Mesenteric fat pad (tissue), 1 donor: ENCODE measurements around the gene MAFF. TPM values are rescaled to one million over a fixed set of nuclear protein-coding genes. Genes with fewer than 3 reads are reported as not detected.

Experiments
- DNase-seq: peaks from one replicate; pipeline ENCODE4 v3.0.0-alpha.2; 2020; ENCODE audit warnings: low spot score
- total RNA-seq: library from RNA; stranded (reverse); fragmentation: NEBNext Ultra II Directional; extraction: Animal tissue kit (Norgen Biotek cat#: 25700); gene quantifications from one replicate; pipeline ENCODE4 v1.2.1, GENCODE V29; 2021
- donor health status: DM: yes; HTN: yes; CAD: no.

MAFF gene
- total RNA-seq, 1 donor from 2014 or later: 101 TPM

DNA sequence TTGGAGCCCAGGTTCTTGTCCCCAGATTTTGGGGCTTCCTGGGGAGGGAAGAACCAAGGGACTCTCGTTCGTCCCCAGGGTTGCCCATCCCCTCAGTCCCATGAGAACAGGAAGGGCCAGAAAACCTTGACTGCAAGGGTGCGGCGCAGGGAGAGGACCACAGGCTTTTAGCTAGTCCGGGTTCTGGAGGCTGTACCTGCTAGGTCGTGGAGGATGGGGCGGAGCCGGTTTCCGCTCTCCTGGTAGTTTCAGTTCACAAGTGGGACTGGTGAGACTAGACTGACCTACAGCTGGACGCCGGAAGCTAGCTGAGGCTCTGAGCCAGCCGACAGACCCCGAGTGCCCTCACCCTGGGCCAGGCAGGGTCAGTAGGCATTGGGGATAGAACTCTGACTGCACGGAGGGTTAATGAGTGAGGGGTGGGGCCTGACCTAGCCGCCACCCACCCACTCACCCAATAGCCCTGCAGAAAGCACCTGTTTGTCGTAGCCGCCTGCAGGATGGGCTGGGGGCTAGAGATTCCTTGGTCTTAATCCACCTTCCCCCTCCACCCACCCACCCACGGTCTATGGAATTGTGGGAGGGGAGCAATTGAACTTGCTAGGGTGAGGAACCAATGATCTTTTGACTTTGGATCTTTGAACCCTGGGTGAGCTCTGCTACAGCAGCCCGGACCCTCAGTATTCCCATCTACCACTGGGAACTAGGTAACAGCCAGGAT lies 1.5 kb downstream of the MAFF start:
- DNase-seq: no peak

DNA sequence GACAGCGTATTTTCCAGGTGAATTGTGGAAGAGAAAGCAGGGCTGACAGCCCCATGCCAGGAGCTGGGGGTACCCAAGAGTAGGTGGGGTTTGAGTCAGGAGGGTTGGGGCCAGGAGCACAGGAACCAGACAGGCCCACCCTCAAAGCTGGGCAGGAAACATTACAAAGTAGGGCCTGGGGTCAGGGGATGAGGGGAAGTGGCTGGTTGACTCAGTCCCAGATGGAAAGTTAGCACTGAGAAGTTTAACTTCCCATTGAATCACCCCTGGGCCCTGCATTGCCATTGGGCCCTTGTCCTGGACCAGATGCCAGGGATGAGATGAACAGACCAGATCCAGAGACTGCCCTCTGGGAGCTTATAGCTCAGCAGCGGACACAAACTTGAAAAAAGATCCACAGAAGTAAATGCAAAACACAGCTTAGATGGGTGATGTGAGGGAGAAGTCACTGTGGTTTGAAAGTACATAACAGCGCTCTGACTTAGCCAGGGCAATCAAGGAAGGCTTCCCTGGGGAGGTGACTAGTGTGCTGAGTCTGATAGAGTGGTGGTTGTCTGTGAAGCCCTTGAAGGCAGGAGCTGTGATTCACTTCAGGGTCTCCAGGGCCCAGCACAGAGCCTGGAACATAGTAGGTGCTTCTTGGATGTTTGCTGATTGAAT lies 2.2 kb downstream of the MAFF start:
- DNase-seq: no peak

DNA sequence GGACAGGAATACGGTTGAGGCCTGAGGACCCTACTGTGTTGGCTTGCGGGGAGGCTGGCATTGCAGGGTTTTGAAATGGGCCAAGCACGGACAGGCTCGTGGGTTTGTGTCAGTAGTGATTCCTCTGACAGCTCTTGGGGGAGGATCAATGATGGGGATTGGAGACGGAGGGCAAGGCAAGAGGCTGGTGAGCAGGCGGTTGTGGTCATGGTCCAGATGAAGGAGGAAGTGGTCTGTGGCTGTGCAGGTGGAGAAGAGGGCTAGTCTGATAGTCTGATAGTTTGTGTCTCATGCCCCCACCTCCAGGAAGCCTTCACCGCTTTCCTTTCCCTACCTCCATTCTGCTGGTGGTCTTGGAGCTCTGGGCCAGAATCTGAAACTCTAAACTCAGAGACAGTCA lies 3.0 kb downstream of the MAFF start:
- no peak for DNase-seq

DNA sequence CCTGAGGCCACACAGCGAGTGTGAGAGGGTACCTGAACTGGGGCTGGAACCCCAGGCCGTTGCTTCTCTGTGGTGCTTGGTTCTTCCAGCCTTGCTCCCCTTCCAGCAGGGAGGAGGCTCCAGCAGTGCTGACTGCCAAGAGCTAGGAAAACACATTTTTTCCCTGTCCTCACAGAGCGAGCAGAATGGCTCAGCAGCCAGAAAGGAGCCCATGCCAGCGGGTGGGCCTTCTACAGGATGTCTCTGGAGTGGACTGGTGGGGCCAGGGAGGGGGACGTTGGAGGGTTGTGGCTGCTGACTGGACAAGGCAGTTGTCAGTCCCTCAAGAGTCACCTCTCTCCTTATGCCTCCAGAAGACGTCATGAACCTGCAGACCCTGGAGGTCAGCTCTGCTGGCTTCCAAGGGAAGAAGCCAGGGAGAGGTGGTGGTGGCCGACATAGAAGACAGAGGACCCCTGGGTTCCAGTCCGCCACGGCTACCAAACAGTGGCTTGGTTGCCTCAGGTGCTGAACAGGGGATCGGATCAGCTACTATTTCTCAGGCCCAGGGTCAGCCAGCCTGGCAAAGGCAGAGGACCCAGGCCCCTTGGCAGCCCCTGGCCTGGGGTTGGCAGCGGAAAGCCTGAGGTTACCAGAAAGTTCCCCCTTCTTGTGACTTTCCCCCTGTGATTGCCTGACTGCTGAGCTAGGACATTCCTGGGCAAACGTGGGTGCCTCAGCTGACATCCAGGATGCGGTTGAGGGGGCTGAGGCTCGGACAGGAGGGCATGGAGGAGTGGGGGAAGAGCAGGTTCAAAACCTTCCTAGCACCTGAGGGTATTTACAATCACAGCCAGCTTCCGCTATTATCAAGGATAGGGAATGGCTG lies 3.7 kb downstream of the MAFF start:
- DNase-seq: no peak

DNA sequence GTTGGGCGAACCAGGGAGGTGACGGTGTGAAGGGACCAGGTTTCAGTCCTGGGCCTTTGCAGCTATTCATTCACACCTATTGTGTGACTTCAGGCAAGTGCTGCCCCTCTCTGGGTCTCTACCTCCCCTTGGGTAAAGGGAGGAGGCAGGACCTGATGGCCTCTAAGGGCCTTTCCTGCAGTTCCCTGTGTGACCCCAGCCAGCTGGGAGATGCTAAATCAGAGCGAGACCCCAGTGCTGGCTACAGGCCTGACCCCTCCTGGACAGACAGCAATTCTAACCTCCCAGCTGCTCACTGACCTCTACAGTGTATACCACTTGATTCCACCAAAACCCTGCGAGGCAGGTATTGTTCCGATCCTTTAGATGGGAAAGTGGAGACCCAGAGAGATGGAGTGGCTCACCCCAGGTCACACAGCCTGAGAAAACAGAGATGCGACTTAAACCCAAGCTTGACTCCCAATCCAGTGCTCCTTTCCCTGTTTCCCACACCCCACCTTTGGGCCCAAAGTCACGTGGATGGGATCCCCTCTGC lies 6.2 kb downstream of the MAFF start:
- DNase-seq: no peak

DNA sequence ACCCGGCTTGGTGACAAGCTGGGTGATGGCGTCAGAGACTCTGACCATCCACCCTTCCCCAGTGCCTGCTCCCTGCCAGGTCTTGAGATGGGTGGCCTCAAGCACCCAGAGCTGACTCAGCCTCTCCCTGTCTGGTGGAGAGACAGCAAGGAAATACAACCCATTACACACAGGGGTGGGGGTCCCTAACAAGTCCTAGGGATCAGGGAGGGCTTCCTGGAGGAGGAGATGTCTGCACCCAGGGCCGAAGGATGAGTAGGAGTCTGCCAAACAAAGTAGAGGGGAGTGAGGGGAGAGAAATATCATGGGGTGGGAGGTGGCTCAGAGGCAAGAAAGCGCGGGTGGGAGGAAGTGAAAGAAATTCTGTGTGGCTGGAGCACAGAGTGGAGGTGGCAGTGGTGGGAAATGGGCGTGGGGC lies 6.8 kb downstream of the MAFF start:
- DNase-seq: no peak

DNA sequence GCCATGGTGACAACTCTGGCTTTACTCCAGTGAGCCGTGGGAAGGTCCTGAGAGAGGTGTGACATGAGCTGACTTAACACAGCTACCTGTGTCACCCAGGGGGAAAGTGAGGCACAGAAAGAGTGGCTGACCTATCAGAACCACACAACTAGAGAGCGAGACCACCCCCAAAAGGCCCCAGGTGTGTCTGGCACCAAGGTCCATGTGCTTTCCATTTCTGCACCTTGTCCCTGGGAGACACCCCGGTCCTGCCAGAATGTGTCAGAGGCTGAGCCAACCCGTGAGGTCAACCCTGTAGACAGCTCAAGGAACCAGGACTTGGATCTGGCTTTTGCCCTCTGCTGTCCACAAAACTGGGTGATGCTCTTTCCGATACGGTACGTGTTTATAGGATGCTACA lies 9.8 kb downstream of the MAFF start:
- no peak for DNase-seq

DNA sequence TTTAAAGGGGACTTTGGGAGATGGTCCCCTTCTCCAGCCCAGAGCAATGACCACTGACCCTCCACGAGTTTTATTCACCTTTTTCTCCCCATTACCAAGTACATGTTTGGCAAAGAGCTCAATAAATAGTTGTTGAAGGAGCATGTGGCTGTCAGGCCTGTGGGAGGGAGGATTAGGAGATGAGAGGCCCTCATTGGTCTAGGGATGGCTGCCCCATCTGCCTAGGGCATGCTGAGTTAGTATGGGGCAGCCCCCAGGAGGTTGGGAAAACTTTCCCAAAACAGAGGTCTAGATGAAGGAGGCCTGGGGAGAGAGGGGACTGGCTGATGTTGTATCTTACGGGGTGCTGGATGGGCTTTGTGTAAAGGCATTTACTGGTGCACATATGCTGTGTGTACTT lies 10.6 kb downstream of the MAFF start:
- no peak for DNase-seq

DNA sequence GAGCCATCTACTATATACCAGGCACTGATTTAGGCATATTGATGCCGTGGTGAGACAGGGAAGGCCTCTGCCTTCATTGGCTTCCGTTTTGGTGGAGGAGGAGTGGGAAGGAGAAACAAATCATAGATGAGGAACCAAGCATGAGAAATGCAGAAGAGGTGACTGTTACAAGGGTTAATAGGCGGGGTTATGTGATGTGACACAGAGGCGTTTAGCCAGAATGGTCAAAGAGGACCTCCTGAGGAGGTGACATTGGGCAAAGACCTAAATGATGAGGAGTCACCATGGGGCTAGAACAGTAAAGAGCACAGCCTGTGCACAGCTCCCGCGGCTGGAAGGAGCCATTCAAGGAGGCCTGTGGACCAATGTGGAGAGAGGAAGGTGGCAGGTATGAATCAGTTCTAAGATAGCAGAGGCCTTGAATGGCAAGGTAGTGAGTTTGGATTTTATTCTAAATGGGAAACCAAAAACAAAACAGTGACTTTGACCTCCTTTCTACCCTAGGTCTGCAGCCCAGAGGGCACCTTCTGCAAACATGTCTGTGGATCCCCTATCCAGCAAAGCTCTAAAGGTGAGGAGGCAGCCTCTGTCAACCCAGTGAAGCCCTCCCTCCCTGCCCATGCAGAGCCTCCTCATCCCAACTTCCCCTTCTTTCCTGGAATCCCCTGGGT lies 11.7 kb downstream of the MAFF start:
- no peak for DNase-seq

DNA sequence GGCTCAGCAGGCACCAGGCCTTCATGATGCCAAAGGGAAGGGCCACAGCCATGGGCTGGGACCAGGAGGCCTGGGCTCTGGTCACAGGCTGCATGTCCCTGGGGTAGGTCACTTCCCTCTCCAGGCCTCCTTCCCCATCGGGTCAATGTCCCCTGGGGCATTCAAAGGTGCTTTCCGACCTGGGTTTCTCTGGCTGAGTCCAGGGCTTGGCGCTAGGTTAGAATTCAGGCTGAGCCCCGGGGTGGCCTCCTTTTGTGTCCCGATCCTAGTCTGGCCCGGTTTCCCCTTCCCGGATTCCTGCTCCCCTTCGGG lies 12.2 kb downstream of the MAFF start:
- DNase-seq: no peak

DNA sequence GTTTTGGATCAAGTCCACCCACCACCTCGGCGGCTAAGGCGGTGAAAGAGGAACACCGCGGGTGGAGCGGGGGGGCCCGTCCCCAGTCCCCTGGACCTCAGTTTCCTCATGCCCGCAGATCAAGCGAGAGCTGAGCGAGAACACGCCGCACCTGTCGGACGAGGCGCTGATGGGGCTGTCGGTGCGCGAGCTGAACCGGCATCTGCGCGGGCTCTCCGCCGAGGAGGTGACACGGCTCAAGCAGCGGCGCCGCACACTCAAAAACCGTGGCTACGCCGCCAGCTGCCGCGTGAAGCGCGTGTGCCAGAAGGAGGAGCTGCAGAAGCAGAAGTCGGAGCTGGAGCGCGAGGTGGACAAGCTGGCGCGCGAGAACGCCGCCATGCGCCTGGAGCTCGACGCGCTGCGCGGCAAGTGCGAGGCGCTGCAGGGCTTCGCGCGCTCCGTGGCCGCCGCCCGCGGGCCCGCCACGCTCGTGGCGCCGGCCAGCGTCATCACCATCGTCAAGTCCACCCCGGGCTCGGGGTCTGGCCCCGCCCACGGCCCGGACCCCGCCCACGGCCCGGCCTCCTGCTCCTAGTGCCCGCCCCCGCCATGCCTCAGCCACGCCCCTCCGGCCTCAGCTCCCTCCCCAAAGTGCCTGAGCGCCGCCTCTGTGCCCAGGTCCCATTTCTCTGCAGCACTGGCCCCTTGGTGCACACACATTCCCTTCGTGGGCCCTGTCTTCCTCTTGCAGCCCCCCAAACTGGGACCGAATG lies 12.7 kb downstream of the MAFF start:
- no peak for DNase-seq

DNA sequence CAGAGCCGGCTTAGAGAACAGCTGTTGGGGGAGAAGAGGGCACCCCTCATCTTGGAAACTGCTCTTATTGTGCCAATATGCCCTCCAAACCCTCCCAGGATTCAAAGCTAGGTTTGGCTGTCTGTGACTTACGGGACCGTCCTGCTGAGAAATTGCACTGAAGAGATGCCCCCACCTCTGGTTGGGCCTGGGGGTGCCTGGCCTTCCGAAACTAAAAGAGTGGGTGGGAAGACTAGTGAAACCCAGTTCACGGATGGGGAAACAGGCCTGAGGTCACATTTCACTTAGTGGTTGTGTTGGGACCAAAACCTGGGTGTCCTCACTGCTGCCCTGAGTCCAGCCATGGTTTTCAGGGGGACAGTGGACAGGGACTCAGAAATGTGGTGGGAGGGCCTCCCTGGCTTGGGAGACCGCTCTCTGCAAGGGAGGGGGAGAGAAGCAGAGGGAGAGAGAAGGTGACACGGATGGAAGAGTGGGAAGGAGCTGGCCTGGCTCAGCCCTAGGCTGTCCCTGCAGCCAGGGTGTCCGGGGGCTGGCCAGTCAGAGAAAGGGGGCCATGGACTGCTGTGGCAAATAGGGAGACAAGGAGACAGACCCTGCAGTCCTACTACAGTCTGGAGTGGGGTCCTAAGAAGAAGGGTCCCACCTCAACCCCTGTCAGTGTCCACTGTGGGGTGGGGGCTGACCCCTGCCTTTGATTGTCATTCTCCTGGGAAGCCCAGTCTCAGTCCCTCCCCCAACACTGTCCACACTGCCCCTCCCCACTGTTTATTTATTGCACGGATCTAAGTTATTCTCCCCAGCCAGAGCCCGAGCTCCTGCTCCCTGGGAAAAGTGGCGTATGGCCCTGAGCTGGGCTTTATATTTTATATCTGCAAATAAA lies 13.6 kb downstream of the MAFF start:
- no peak for DNase-seq

DNA sequence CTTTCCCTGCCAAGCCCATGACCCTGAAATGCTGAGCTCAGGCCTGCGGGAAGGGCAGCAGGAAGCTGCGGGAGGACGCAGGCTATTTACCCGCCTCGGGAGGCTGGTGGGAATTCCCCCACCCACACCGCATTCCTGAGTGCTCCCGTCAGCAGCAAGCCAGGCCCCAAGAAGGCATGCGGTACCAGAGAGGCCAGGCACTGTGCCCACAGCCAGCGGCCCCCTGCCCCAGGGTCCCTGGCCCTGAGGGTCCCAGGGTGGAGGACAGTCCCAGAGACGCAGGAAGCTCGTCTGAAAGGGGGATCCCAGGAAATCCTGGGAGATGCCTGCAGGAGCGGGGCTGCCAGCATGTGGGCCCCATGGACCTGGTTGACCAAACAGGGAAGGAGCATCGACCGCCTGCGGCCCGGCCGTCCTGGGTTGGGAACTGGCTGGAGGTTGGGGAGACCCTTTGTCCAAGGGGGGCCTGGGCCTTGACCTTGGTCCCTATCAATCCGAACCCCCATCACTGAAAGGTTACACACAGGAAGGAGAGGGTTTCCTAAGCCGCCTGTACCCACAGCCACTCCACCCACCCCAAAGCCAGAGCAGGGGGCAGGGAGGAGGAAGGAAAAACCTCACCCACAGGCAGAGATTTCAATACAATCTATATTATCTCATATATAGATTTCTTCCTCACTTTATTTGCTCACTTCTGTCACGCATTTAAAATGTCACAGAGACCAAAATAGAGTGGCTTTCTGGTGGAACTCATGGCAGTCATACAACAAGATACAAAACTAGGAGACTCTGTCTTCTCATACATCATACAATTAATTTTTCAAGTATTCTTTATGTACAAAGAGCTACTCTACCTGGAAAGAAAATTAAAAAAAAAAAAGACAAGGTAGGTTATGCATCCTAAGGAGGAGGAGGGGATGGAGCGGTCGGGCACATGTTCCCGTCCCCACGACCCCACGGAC lies 17.1 kb downstream of the MAFF start:
- peak; percentile 93 for DNase-seq

DNA sequence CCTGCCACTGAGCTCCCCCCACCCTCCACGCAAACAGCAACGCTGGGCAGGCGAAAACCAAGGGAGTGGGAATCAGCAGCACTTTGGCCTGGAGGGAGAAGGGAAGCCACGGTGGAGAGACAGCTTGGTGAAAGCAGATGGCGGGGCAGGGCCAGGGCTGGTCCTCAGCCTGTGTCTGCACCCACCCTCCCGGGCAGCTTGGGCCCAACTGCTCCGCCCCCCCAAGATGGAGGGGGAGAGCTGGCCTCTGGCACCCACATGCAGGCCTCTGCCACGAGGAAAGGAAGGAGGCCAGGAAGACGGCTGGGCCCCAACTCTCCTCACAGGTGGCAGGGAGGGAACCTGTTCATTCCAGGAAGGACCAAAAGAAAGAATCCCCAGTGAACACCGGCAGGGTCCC lies 17.8 kb downstream of the MAFF start:
- no peak for DNase-seq

DNA sequence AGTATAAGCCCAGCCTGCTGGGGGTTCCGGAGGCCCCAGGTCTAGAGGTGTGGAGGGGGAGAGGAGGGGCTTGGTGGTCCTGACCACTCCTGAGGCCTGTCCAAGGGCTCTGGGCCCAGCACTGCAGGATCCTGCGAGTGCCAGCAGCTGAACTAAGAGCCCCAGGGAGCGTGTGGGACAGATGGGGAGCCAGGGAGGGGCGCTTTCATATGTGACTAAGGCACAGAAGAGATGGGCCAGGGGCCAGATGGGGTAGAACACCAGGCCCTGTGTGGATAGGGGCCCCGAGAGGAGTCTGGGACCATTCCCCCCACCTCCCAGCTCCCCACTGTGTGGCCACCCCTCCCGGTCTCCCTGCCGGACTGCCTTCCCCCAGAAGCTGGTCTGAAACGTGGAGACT lies 18.4 kb downstream of the MAFF start:
- no peak for DNase-seq

DNA sequence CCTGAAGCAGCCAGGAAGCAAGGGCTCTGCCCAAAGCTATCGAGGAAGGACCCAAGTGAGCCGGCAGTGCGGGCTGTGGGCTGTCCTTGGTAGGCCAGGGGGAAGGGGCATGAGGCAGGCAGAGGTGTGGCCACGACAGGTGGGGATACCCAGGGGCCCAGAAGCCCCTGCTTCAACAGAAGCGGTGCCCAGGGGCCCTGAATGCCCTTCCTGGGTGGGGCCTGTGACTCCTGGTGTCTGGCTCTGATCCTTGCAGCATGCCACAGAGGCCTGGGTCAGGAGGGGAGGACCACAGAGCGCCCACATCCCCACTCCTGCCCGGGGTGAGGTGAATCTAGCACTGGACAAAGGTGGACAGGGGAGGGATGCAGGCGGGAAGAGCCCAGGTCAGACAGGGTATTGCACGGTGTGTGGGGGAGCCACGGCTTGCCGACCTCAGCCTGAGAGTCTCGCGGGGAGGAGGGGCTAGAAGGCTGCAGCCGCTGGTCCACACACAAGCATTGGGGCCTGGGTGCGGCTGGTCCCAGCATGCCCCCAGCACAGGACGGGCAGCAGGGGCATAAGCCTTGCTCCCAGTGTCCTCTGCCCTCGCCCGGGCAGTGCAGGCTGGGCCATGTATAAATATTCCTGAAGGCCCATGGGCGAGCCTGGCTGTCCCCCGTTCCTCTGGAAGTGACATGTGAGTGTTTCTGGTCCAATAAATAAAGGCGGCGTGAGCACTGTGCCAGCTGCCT lies 19.0 kb downstream of the MAFF start:
- DNase-seq: no peak

DNA sequence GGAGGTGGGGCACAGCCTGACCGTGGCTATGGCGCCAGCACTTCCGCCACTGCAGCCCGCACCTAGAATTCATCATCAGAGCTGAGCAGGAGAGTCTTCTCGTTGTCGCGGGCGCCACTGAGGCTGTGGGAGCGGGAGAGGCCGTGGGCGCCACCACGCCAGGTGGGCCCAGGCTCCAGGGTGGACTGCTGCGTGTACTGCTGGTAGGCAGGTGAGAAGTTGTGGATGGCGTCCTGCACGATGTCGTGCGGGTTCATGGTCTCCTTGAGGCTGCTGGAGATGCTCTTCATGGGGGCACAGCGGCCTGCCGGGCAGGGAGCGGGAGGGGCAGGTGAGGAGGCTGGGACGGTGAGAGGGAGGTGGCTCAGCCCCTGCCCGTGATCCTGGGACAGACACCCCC lies 19.6 kb downstream of the MAFF start:
- no peak for DNase-seq
